ENCODE data around the gene LARP1B. TPM values are rescaled to one million over a fixed set of nuclear protein-coding genes. Genes with fewer than 3 reads are reported as not detected.

The LARP1B gene
- total and polyA plus RNA-seq, 2 donors (not counting 1 experiment from before 2014, with no cell fraction given): 4.5 to 14.6 TPM

DNA sequence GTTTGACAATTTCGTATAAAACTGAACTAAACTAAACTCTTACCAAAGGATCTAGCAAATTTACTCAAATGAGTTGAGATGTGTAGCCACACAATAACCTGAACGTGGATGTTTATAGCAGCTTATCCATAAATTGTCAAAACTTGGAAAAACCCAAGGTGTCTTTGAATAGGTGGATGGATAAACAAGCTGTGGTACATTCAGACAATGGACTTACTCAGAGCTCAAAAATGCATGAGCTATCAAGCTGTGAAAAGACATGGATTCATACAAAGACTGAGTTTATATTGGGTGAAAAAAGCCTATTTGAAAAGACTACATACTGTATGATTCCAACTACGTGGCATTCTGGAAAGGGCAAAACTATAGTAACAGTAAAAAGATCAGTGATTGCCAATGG lies 69.5 kb downstream of the LARP1B start:
- Histone ChIP-seq H3K4me2 (replicated peaks; ENCODE audit: low read depth, low read length, poor library complexity, severe bottlenecking) (no peak overlapping the region), H3K4me1 (ENCODE audit: control insufficient read depth in 2 of 2, insufficient read depth in 2 of 2, low read length in 2 of 2) (no peaks in the 10 kb centered on the region), H3K27ac (ENCODE audit: low read length in 2 of 2) (no peak overlapping the region), H4K20me1 (ENCODE audit: control insufficient read depth, insufficient read depth, low read length, poor library complexity, severe bottlenecking) (no peaks in the 10 kb centered on the region), H3K79me2 (ENCODE audit: control insufficient read depth, insufficient read depth, low read length) (no peaks in the 10 kb centered on the region), H3K4me3 (ENCODE audit: control extremely low read depth in 1 of 5, extremely low read depth in 1 of 5, insufficient read depth in 1 of 5, low read depth in 2 of 5, low read length in 4 of 5) (no peak overlapping the region), H3K27me3 (replicated peaks in 1 of 4; ENCODE audit: control extremely low read depth in 1 of 4, control insufficient read depth in 3 of 4, insufficient read depth in 4 of 4, low read length in 3 of 4) (no peaks in the 10 kb centered on the region), H3K36me3 (replicated peaks in 1 of 2; ENCODE audit: control extremely low read depth in 1 of 2, control insufficient read depth in 1 of 2, extremely low read depth in 1 of 2, insufficient read depth in 2 of 2, low read length in 1 of 2) (no peaks in the 10 kb centered on the region), H3K9ac (ENCODE audit: low read length) (no peak overlapping the region), H3K9me3 (ENCODE audit: control extremely low read depth in 1 of 3, control insufficient read depth in 2 of 3, insufficient read depth in 1 of 3, low read length in 2 of 3) (peaks cover 0 to 4% (median 0%) of the 10 kb centered on the region in 3 donors), H2AFZ (ENCODE audit: insufficient read depth, low read depth, low read length, poor library complexity, severe bottlenecking) (no peak overlapping the region)
- intact Hi-C loops (cut with micrococcal nuclease): no loop called here
- H3K27ac Mint-ChIP-seq: no peak overlapping the region
- H3K4me3 Mint-ChIP-seq: no peak overlapping the region
- H3K27me3 Mint-ChIP-seq: no peaks in the 10 kb centered on the region
- WGBS (ENCODE audit: insufficient coverage): 100% methylated on average over 3 of the region's 3 CpGs
- DNase-seq (no peak), ATAC-seq (ENCODE audit: low read depth) (no peak)
- no peaks in the 10 kb centered on the region for H3K4me1 Mint-ChIP-seq
- POLR2A ChIA-PET: no interaction called here
- CTCF ChIA-PET: no interaction called here
- H3K9me3 Mint-ChIP-seq (ENCODE audit: insufficient read depth): no peaks in the 10 kb centered on the region
- TF ChIP-seq, protein P1, sequence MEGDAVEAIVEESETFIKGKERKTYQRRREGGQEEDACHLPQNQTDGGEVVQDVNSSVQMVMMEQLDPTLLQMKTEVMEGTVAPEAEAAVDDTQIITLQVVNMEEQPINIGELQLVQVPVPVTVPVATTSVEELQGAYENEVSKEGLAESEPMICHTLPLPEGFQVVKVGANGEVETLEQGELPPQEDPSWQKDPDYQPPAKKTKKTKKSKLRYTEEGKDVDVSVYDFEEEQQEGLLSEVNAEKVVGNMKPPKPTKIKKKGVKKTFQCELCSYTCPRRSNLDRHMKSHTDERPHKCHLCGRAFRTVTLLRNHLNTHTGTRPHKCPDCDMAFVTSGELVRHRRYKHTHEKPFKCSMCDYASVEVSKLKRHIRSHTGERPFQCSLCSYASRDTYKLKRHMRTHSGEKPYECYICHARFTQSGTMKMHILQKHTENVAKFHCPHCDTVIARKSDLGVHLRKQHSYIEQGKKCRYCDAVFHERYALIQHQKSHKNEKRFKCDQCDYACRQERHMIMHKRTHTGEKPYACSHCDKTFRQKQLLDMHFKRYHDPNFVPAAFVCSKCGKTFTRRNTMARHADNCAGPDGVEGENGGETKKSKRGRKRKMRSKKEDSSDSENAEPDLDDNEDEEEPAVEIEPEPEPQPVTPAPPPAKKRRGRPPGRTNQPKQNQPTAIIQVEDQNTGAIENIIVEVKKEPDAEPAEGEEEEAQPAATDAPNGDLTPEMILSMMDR (IDR thresholded peaks at IDR 0.05): no peak
- no peak for TF ChIP-seq EZH2 (IDR thresholded peaks at IDR 0.05; ENCODE audit: borderline replicate concordance, insufficient read depth, low read depth, low read length, poor library complexity, severe bottlenecking)

DNA sequence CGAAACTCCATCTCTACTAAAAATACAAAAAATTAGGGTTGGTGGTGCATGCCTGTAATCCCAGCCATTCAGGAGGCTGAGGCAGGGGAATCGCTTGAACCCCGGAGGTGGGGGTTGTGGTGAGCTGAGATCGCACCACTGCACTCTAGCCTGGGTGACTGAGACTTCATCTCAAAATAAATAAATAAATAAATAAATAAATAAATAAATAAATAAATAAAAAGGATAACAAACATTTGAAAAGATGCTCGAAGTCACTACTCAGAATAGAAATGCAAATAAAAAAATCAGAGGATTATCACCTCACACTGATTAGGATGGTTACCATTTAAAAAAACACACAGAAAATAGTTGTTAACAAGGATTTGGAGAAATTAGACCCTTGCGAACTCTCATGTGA lies 73.8 kb downstream of the LARP1B start:
- TF ChIP-seq, protein P1 (IDR thresholded peaks at IDR 0.05): no peak
- TF ChIP-seq EZH2 (IDR thresholded peaks at IDR 0.05; ENCODE audit: borderline replicate concordance, insufficient read depth, low read depth, low read length, poor library complexity, severe bottlenecking): no peak
- ChIA-PET POLR2A (no interaction called here), CTCF (no interaction called here)
- Histone ChIP-seq H3K4me3 (ENCODE audit: control extremely low read depth in 1 of 5, extremely low read depth in 1 of 5, insufficient read depth in 1 of 5, low read depth in 2 of 5, low read length in 4 of 5) (no peak overlapping the region), H3K4me1 (ENCODE audit: control insufficient read depth in 2 of 2, insufficient read depth in 2 of 2, low read length in 2 of 2) (no peaks in the 10 kb centered on the region), H3K27ac (ENCODE audit: low read length in 2 of 2) (no peak overlapping the region), H4K20me1 (ENCODE audit: control insufficient read depth, insufficient read depth, low read length, poor library complexity, severe bottlenecking) (no peaks in the 10 kb centered on the region), H3K9me3 (ENCODE audit: control extremely low read depth in 1 of 3, control insufficient read depth in 2 of 3, insufficient read depth in 1 of 3, low read length in 2 of 3) (peaks cover 0 to 4% (median 0%) of the 10 kb centered on the region in 3 donors), H3K9ac (ENCODE audit: low read length) (no peak overlapping the region), H3K36me3 (replicated peaks in 1 of 2; ENCODE audit: control extremely low read depth in 1 of 2, control insufficient read depth in 1 of 2, extremely low read depth in 1 of 2, insufficient read depth in 2 of 2, low read length in 1 of 2) (no peaks in the 10 kb centered on the region), H3K27me3 (replicated peaks in 1 of 4; ENCODE audit: control extremely low read depth in 1 of 4, control insufficient read depth in 3 of 4, insufficient read depth in 4 of 4, low read length in 3 of 4) (no peaks in the 10 kb centered on the region), H2AFZ (ENCODE audit: insufficient read depth, low read depth, low read length, poor library complexity, severe bottlenecking) (no peak overlapping the region), H3K4me2 (replicated peaks; ENCODE audit: low read depth, low read length, poor library complexity, severe bottlenecking) (no peak overlapping the region), H3K79me2 (ENCODE audit: control insufficient read depth, insufficient read depth, low read length) (no peaks in the 10 kb centered on the region)
- intact Hi-C loops (cut with micrococcal nuclease): no loop called here
- DNase-seq: no peak
- Mint-ChIP-seq H3K27me3 (no peaks in the 10 kb centered on the region), H3K27ac (no peak overlapping the region), H3K9me3 (ENCODE audit: insufficient read depth) (no peaks in the 10 kb centered on the region), H3K4me3 (no peak overlapping the region), H3K4me1 (no peaks in the 10 kb centered on the region)
- WGBS (ENCODE audit: insufficient coverage): no CpG with 5 or more reads among the region's 6 CpGs
- ATAC-seq (ENCODE audit: low read depth): no peak

All from B cell (primary cell).